Activated effector memory CD4-positive, alpha-beta T cell treated with Interleukin-2 at 50 U/mL for 16 hours (primary cell): ENCODE results near the gene MAP3K21.
A peak's percentile ranks its signal among the peaks of the same experiment; 100 is the strongest.

Source experiments
- DNase-seq: peaks from one replicate; pipeline ENCODE4 v3.0.0-alpha.2; 2020

MAP3K21 gene

DNA sequence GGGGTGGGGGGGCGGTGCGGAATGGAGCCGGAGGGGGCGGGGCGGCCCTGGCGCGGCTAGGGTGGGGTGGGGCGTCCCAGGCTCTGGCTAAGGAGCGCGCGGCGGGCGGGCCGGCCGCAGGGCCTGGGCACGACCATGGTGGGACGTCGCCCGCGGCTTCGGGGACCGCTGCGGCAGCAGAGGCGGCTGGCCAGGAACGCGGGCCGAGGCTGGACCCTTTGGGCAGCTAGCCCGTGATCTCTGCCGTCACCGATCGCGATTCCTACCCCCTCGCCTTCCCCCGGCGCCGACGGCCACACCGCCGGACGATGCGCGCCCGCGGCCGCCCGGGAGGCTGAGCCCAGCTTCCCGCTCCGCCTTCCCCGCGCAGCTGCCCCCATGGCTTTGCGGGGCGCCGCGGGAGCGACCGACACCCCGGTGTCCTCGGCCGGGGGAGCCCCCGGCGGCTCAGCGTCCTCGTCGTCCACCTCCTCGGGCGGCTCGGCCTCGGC is at the start of gene MAP3K21:
Gene MAP3K21, plus strand, starts transcription at position 74 of the 491 bp plus-strand sequence. Its CDS starts 305 bp downstream, at position 379.
- no peak for DNase-seq

GRCh38 chr1:233278631-233279030 is 48.9 kb upstream of the MAP3K21 start:
- no peak for DNase-seq

GRCh38 chr1:233279971-233280370 is 47.6 kb upstream of the MAP3K21 start:
- no peak for DNase-seq

- peak; percentile 5 for DNase-seq
Measured at GRCh38 chr1:233281711-233282581, 45.6 kb upstream of the MAP3K21 start.

- DNase-seq: no peak
Measured at GRCh38 chr1:233282582-233282886, 45.0 kb upstream of the MAP3K21 start.

- DNase-seq: no peak
Measured at GRCh38 chr1:233289676-233290075, 37.8 kb upstream of the MAP3K21 start.

DNA sequence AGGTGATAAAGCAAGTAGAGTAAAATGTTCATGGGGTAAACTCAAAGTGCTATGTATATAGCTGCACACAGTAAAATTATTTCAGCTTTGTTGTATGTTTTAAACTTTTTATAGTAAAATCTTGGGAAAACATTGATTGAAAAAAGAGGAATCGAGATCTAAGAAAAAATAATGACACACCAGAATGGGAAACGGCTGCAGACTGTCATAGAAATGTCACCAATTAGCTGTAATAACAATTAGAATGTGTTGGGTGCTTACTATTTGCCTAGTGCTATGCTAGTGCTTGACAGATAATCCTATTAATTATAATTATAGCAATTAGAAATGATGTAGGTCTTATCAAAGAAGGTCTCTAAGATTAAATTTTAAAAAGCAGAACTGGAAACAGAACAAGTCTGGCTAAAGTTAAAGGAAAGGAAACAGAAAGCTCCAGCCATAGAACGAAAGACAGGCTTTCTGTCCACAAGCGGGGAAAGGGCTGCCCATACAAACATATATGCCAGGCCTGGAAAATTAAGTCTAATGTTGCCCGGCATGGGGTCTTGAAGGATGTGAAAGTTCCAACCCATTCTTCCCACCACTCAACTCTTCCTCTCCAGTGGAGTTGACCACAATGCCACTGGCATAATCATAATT is 37.0 kb upstream of the MAP3K21 start:
- DNase-seq: no peak

GRCh38 chr1:233293556-233294446 is 33.7 kb upstream of the MAP3K21 start:
- DNase-seq: no peak

- DNase-seq: peak; percentile 37
Measured at GRCh38 chr1:233294913-233295236, 32.6 kb upstream of the MAP3K21 start.

DNA sequence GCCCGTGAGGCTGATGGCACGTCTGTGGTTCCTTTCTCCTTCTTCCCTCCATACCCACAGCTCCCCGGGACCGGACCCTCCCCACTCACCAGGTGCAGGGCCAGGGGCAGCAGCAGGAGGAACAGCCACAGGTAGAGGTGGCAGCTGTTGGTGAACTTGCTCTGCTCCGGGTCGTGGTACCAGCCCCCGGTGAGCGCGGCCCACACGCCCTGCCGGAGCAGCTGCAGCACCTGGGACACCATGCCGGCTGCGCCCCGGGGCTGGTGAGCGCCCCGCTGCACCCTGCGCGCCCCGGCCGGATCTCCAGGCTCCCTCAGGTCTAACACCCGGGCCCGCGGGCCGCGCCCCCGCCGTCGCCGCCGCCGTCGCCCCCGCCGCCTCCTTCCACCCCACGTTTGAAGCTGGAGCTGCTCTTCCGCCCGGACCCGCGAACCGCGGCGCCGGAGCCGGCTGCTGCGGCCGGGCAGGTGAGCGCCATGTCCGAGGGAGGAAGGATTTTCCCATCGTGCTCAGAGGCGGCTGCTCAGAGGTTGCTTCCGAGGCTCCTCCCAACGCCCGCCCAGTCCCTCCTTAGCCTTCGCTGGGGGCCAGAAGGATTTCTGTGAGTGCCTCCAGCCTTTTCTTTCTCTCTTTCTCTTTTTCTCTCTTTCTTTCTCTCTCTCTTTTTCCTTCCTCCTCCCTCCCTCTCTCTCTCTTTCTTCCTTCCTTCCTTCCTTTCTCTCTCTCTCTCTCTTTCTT is 32.1 kb upstream of the MAP3K21 start, which contains the start of gene PCNX2:
Gene PCNX2, minus strand, starts transcription at position 489 of the 738 bp plus-strand sequence. Its CDS starts 247 bp downstream, at position 242.
- peak; percentile 57 for DNase-seq

- no peak for DNase-seq
Measured at GRCh38 chr1:233295975-233296322, 31.6 kb upstream of the MAP3K21 start.

- no peak for DNase-seq
Measured at GRCh38 chr1:233299450-233299849, 28.1 kb upstream of the MAP3K21 start.

DNA sequence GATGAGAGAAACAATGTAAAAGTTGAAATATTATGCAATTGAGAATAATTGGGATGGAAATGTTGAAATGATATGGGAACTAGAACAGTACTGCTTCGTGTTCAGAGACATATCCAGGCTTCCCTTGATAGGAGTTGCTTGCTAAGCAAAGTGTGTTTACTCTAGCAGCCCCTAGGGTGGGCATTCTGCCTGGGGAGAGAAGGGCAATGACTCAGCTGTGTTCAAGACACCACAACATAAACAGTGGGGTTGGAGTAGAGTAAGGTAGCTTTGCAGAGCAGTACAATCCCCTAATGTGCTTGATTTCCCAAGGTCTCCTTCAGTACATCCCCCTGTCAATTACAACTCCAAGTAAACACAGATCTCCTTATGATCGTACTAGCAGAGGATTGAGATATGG is 27.2 kb upstream of the MAP3K21 start:
- DNase-seq: no peak

DNA sequence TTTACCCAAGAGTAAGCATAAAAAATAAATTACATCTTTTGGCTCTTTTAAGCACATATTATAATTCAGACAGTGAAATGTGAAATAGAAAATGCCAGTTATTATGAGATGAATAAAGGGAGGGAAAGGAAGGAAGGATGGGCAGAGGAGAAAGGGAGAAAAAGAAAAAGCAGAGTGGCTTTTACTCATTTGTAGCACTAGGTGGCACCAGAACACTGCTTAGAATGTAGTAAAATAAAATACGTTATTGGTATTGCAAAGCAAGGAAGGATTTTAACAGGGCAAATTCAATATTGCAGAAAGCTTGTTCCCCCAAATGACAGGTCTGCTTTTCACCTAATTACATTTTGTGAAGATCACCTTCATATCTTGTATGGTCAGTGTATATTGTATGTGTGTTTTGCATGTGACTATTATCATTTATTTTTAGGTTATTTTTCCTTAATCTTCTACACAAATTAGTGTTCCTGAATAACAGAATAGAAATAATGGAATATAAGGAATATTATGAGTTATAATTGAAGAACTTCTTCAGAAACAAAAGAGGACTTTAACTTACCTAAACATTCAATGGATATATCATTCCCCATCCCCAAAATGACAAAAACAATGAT is 22.9 kb upstream of the MAP3K21 start:
- DNase-seq: no peak

DNA sequence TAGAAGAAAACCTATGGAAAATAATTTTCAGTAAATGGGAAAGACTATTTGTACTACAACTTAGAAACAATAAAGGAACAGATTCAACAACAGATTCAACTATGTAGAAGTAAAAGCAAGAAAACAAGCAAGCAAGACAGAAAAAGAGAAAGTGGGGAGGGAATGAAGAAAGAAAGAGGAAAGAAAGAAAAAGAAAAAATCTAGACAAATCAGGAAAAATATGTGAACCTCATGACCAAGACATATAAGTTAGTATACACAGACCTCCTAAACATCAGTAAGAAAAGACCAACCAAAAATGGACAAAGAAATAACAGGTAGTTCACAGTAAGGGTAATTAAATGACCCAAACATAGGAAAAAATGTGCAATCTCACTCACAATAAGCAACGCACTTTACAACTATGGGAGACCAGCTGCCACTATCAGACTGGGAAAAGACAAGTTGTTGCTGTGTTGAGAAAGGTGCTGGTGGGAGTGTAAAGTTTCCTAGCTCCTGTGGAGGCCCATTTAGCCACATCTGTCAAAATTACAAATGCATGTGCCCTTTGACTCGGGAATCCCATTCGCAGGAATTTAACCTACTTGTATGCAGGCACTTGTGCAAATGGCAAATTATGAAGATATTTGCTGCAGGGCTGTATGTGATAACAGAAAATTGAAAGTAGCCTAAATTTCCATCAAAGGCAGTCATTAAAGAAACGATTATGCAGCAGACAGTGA is 13.9 kb upstream of the MAP3K21 start:
- no peak for DNase-seq

- DNase-seq: no peak
Measured at GRCh38 chr1:233315718-233316301, 11.7 kb upstream of the MAP3K21 start.

DNA sequence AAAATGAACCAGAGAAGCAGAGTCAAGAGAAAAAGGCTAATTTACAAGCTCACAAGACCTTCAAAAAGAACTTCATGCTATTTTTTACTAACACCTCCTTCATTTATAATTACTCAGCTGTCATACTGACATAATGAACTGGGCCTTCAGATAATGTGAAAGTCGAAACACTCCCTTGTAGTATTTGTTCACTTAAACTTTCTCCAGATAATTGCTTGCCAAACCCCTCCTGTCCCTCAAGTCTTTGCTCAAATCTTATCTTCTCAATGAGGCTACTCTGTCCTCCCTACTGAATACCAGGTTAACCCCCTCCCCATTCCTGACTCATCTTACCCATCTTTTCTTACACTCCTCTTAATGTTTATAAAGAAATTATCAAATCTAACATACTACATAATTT is 11.1 kb upstream of the MAP3K21 start:
- DNase-seq: no peak

DNA sequence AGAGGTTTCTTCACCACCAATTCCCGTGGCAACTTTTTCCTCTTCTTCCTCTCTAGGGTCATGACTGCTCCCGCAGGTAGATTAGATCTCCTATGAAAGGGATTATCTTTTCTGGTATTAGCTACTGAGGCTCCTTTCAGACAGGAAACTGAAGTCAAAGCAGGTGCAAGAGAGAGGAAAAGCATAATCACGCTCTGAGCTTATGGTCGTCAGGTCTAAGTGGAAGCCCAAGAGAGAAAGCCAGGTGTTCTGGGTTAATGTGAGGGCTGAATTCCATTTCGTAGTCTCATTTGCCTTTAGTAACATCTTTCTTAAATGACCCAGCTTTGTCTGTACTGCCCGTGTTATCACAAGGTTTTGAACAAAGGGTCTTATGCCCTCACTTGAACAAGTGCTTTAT is 8.3 kb upstream of the MAP3K21 start:
- no peak for DNase-seq

DNA sequence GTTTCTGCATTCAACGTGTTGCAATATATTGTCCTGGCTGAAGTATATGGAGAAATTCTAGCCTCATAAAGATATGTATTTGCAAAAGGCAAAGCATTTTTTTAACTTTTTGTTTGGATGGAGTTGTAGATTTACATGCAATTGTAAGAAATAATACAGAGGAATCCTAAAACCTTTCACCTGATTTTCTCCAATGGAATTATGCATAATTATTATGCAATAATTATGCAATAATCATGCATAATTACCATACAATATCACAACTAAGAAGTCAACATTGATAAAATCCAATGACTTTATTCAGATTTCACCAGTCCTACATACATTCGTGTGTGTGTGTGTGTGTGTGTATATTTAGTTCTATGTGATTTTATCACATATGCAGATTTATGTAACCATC is 7.5 kb upstream of the MAP3K21 start:
- DNase-seq: no peak

DNA sequence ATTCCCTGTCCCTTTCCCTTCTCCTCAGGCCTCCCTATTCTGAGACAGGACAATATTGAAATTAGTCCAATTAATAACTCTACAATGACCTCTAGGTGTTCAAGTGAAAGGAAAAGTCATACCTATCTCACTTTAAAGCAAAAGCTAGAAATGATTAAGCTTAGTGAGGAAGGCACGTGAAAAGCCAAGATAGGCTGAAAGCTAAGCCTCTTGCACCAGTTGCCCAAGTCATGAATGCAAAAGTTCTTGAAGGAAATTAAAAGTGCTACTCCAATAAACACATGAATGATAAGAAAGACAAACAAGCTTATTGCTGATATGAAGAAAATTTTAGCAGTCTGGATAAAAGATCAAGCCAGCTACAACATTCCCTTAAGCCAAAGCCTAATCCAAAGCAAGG is 3.8 kb upstream of the MAP3K21 start:
- DNase-seq: no peak

DNA sequence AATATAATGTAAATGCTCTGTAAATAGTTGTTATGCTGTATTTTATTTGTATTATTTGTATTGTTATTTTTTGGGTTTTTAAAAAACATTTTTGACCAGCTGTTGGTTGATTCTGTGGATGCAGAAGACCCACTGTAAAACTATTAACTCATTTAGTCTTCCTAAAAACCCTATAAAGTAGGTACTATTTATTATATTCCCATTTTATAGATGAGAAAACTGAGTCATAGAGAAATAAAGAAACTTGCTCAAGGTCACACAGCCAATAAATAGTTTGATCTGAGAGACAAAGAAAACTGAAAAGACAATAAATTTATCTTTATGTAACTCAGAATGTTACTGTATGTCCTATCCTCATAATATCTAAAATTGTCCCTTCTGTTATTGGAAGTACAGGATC is 1.2 kb upstream of the MAP3K21 start:
- DNase-seq: no peak
